ENCODE results near the gene RAB5A.
"Not testable (repeated sequence)": the region's sequence is repeated elsewhere in the genome, so short reads cannot be mapped to it uniquely, and the experiment has no call there.

RAB5A gene

DNA sequence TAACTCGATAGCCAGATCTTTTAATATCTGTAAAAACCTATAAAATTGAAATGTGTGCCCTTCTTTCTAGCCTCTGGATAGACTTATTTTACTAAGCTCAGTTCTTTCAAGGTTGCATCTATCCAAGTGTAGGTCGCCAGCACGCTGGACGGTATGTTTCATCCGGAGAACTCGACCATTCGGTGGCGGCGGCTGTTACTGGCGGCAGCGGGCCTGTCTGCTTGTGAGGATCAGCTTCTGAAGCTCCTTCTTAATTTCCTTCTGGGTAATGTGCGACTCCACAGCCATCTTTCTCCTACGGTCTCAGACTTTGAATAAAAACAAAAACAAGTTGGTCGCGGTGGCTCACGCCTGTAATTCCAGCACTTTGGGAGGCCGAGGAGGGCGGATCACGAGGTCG is 61.1 kb downstream of the RAB5A start:
- no peak for DNase-seq (ENCODE audit: low read depth, low spot score)
- no peak for TF ChIP-seq ZNF274 (IDR thresholded peaks at IDR 0.05; ENCODE audit: low read depth, low read length)
- H3K4me3 ChIP-seq (ENCODE audit: insufficient read length, low read depth): no peak overlapping the region
- no peak overlapping the region for H3K9ac ChIP-seq (ENCODE audit: insufficient read length, low read depth)
- no peaks in the 10 kb centered on the region for H3K36me3 ChIP-seq (ENCODE audit: insufficient read depth, insufficient read length, low read length)
- H3K27me3 ChIP-seq (ENCODE audit: insufficient read depth, insufficient read length): no peaks in the 10 kb centered on the region
- H3K9me3 ChIP-seq (ENCODE audit: insufficient read depth, low read length): no peaks in the 10 kb centered on the region
- H3K4me1 ChIP-seq (ENCODE audit: insufficient read depth, insufficient read length): no peaks in the 10 kb centered on the region

DNA sequence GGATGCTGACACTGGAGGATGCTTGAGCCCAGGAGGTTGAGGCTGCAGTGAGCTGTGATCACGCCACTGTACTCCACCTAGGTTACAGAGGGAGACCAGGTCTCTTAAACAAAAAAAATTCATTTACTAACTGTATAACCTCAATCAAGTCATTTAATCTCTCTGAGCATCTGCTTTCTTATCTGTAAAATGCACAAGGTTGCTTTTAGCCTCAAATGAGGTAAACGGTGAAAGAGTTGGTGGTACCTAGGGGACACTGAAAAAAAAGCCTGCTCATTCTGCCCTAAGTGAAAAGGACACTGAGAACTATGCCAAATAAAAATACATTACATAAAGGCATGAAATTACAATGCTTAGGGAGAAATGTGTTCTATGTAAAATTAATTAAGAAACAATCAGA is 61.7 kb downstream of the RAB5A start:
- no peaks in the 10 kb centered on the region for H3K36me3 ChIP-seq (ENCODE audit: insufficient read depth, insufficient read length, low read length)
- no peaks in the 10 kb centered on the region for H3K27me3 ChIP-seq (ENCODE audit: insufficient read depth, insufficient read length)
- H3K4me1 ChIP-seq (ENCODE audit: insufficient read depth, insufficient read length): no peaks in the 10 kb centered on the region
- TF ChIP-seq ZNF274 (IDR thresholded peaks at IDR 0.05; ENCODE audit: low read depth, low read length): no peak
- no peak for TF ChIP-seq YY1 (IDR thresholded peaks at IDR 0.05; ENCODE audit: insufficient read depth, insufficient read length)
- no peak for TF ChIP-seq SUZ12 (IDR thresholded peaks at IDR 0.05; ENCODE audit: extremely low read depth, insufficient read depth, insufficient read length)
- H3K9ac ChIP-seq (ENCODE audit: insufficient read length, low read depth): no peak overlapping the region
- H3K9me3 ChIP-seq (ENCODE audit: insufficient read depth, low read length): no peaks in the 10 kb centered on the region
- no peak for DNase-seq (ENCODE audit: low read depth, low spot score)
- H3K4me3 ChIP-seq (ENCODE audit: insufficient read length, low read depth): no peak overlapping the region

DNA sequence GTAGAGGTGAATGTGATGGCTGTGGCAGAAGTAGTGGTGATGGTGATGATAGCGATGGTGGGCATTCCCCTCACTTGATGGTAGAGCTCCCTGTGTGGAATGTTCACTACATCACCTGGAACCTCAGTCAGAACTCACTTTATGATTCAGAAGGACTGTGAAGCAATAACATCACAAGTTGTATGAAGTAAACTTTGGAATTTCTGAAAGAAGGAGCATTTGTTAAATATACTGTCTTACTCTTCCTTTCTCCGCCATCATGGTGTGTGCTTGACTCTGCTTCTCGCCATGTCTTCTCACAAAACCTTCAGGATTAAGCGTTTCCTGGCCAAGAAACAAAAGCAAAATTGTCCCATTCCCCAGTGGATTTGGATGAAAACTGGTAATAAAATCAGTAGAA is 65.3 kb downstream of the RAB5A start, which contains the start of gene PP2D1:
TSS of gene PP2D1 (minus strand) at position 101 of the 400 bp plus-strand sequence. CDS start 192 bp downstream, outside the sequence.
- DNase-seq (ENCODE audit: low read depth, low spot score): no peak
- H3K36me3 ChIP-seq (ENCODE audit: insufficient read depth, insufficient read length, low read length): no peaks in the 10 kb centered on the region
- no peak within 1 kb of the TSS for H3K9ac ChIP-seq (ENCODE audit: insufficient read length, low read depth)
- no peaks in the 10 kb centered on the region for H3K27me3 ChIP-seq (ENCODE audit: insufficient read depth, insufficient read length)
- no peak within 1 kb of the TSS for H3K4me3 ChIP-seq (ENCODE audit: insufficient read length, low read depth)
- TF ChIP-seq SUZ12 (IDR thresholded peaks at IDR 0.05; ENCODE audit: extremely low read depth, insufficient read depth, insufficient read length): no peak
- no peak for TF ChIP-seq YY1 (IDR thresholded peaks at IDR 0.05; ENCODE audit: insufficient read depth, insufficient read length)
- TF ChIP-seq ZNF274 (IDR thresholded peaks at IDR 0.05; ENCODE audit: low read depth, low read length): no peak
- H3K4me1 ChIP-seq (ENCODE audit: insufficient read depth, insufficient read length): no peaks in the 10 kb centered on the region
- H3K9me3 ChIP-seq (ENCODE audit: insufficient read depth, low read length): no peaks in the 10 kb centered on the region

DNA sequence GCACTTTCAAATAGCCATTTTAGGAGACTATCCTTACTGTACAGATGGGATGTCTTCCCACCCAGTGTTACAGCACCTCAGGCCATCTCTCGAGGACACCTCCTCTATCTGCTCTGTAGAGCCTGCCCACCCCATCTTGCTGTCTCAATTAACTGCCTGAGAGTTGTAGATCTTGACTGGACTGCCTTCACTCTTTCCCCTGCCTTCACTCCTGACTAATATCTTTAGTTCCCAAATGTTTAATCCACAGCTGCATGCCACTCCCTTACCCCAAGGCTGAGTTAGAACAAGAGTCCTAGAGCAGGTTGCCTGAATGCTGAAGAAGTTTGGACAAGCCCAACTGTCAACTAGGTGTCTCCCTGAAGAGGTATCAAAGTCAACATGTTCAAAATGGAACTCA is 66.5 kb downstream of the RAB5A start:
- Histone ChIP-seq H3K4me3 (ENCODE audit: insufficient read length, low read depth) (no peak overlapping the region), H3K36me3 (ENCODE audit: insufficient read depth, insufficient read length, low read length) (no peaks in the 10 kb centered on the region), H3K9me3 (ENCODE audit: insufficient read depth, low read length) (no peaks in the 10 kb centered on the region), H3K4me1 (ENCODE audit: insufficient read depth, insufficient read length) (no peaks in the 10 kb centered on the region), H3K27me3 (ENCODE audit: insufficient read depth, insufficient read length) (no peaks in the 10 kb centered on the region), H3K9ac (ENCODE audit: insufficient read length, low read depth) (no peak overlapping the region)
- TF ChIP-seq SUZ12 (IDR thresholded peaks at IDR 0.05; ENCODE audit: extremely low read depth, insufficient read depth, insufficient read length) (no peak), YY1 (IDR thresholded peaks at IDR 0.05; ENCODE audit: insufficient read depth, insufficient read length) (no peak), ZNF274 (IDR thresholded peaks at IDR 0.05; ENCODE audit: low read depth, low read length) (no peak)
- DNase-seq (ENCODE audit: low read depth, low spot score): no peak

DNA sequence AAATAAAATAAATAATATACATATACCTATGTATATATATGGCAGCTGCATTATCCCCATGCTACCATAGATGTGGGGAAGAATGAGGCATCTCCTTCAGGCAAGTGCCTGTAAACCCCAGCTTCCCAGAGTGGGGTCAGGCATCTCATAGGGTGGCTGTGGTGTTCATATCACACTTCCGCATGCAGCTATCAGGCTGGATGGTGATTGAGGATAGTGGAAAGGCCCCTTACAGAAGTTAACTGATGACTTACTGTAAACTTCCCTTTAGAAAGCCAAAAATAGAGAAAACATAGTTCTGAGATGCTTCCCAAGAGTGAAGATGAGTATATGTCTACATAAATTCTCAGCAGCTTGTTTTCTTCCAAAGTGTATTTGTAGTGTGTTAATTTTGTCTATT is 68.6 kb downstream of the RAB5A start:
- H3K4me1 ChIP-seq (ENCODE audit: insufficient read depth, insufficient read length): no peaks in the 10 kb centered on the region
- no peak for DNase-seq (ENCODE audit: low read depth, low spot score)
- no peak for TF ChIP-seq SUZ12 (IDR thresholded peaks at IDR 0.05; ENCODE audit: extremely low read depth, insufficient read depth, insufficient read length)
- no peak for TF ChIP-seq ZNF274 (IDR thresholded peaks at IDR 0.05; ENCODE audit: low read depth, low read length)
- H3K4me3 ChIP-seq (ENCODE audit: insufficient read length, low read depth): no peak overlapping the region
- no peaks in the 10 kb centered on the region for H3K9me3 ChIP-seq (ENCODE audit: insufficient read depth, low read length)
- H3K9ac ChIP-seq (ENCODE audit: insufficient read length, low read depth): no peak overlapping the region
- no peaks in the 10 kb centered on the region for H3K27me3 ChIP-seq (ENCODE audit: insufficient read depth, insufficient read length)
- no peaks in the 10 kb centered on the region for H3K36me3 ChIP-seq (ENCODE audit: insufficient read depth, insufficient read length, low read length)

DNA sequence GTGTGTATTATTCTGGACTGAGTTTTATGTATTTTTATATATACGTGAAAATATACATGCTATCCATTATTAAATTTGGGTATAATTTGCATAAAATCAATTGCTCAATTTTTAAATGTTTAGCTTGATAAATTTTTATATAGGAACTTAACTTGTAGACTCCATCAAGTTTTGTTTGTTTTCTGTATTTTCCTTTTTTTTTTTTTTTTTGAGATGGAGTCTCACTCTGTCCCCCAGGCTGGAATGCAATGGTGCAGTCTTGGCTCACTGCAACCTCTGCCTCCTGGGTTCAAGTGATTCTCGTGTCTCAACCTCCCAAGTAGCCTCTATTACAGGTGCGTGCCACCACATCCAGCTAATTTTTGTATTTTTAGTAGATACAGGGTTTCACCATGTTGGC is 69.2 kb downstream of the RAB5A start:
- DNase-seq (ENCODE audit: low read depth, low spot score); H3K36me3 ChIP-seq (ENCODE audit: insufficient read depth, insufficient read length, low read length); H3K4me1 ChIP-seq (ENCODE audit: insufficient read depth, insufficient read length); H3K4me3 ChIP-seq (ENCODE audit: insufficient read length, low read depth); H3K27me3 ChIP-seq (ENCODE audit: insufficient read depth, insufficient read length); H3K9ac ChIP-seq (ENCODE audit: insufficient read length, low read depth); H3K9me3 ChIP-seq (ENCODE audit: insufficient read depth, low read length): not testable (repeated sequence)

DNA sequence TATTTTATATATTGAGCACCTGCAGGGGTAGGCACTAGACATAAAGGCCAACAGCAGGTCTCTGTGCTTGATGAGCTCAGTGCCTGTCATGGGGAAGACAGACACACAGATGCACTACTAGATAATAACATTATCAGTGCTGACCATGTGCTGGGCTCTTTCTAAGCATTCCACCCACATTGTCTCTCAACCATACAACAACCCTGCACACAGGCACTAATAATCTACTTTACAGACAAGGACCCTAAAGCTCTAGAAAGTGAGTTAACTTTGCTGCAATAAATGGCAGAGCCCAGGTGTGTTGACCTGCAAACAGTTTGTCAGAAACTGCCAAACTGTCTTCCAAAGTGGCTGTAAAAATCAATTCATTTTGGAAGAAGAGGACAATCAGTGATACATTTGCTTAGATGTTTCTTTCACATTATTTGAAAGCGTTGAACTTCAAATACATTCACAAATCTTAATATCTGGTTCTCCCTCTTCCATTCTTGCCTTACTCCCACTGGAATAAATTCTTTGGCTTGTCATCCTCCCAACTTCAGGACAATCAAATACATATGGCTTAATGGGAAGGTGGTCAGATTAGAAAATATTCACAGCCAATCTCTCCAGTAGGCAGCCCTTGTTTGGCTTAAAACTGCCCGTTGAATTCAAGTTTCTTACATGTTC is 76.2 kb downstream of the RAB5A start:
- Histone ChIP-seq H3K36me3 (ENCODE audit: insufficient read depth, insufficient read length, low read length) (no peaks in the 10 kb centered on the region), H3K9ac (ENCODE audit: insufficient read length, low read depth) (no peak overlapping the region), H3K9me3 (ENCODE audit: insufficient read depth, low read length) (no peaks in the 10 kb centered on the region), H3K27me3 (ENCODE audit: insufficient read depth, insufficient read length) (no peaks in the 10 kb centered on the region), H3K4me1 (ENCODE audit: insufficient read depth, insufficient read length) (no peaks in the 10 kb centered on the region), H3K4me3 (ENCODE audit: insufficient read length, low read depth) (no peak overlapping the region)
- TF ChIP-seq ZNF274 (IDR thresholded peaks at IDR 0.05; ENCODE audit: low read depth, low read length) (no peak), YY1 (IDR thresholded peaks at IDR 0.05; ENCODE audit: insufficient read depth, insufficient read length) (no peak), SUZ12 (IDR thresholded peaks at IDR 0.05; ENCODE audit: extremely low read depth, insufficient read depth, insufficient read length) (no peak)
- DNase-seq (ENCODE audit: low read depth, low spot score): no peak

Measured in NT2/D1 (cell line).